Hematopoietic multipotent progenitor cell (in vitro differentiated cells): ENCODE data around the gene SLIT3. TPM values are rescaled to one million over a fixed set of nuclear protein-coding genes. Genes with fewer than 3 reads are reported as not detected.

Experiments used
- DNase-seq, 3 donors: peaks; one replicate each; pipeline ENCODE4 v3.0.0-alpha.2; 2011 to 2015; ENCODE audit warnings: low read depth in 2 of 3, low spot score in 2 of 3
- total RNA-seq: library from RNA; depleted of rRNA; stranded (reverse); fragments of >200 nt; gene quantifications from one replicate; pipeline ENCODE4 v1.2.3, GENCODE V29; 2012

Gene SLIT3
- total RNA-seq, 1 donor = under 0.01 TPM

GRCh38 chr5:168734119-168734518 is 566.8 kb downstream of the SLIT3 start:
- DNase-seq = no peak

- DNase-seq = no peak
Measured at GRCh38 chr5:168728546-168729211, 572.3 kb downstream of the SLIT3 start.

DNA sequence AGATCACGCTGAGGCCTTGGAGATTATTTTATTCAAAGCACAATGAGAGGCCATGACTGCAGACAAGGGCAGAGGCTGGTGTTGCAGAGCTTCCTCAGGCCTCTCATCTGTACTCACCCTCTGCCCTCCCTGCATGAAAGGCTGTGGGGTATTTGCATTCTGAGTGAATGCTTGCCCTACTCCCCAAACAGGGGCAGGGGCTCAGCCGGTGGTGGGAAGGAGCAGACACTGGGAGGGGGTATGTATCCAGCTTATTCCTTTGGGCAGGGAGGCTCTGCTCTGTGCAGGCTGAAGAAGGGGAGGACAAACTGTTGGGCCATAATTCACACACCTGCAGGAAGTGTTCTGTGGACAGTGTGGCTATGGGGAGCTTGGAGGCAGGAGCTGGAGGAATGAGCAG is 573.4 kb downstream of the SLIT3 start:
- no peak for DNase-seq

DNA sequence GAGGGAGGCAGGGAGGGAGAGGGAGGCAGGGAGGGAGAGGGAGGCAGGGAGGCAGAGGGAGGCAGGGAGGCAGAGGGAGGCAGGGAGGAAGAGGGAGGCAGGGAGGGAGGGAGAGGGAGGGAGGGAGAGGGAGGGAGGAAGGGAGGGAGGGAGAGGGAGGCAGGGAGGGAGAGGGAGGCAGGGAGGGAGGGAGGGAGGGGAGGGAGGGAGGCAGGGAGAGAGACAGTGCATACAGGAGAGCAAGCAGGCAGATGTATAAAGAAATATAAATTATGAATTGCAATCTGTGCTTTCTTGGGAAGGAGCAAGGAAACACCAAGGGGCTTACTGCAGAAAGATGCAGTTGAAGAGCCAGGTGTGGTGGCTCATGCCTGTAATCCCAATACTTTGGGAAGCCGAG is 574.6 kb downstream of the SLIT3 start:
- DNase-seq = no peak

GRCh38 chr5:168724227-168724626 is 576.7 kb downstream of the SLIT3 start:
- DNase-seq = no peak

DNA sequence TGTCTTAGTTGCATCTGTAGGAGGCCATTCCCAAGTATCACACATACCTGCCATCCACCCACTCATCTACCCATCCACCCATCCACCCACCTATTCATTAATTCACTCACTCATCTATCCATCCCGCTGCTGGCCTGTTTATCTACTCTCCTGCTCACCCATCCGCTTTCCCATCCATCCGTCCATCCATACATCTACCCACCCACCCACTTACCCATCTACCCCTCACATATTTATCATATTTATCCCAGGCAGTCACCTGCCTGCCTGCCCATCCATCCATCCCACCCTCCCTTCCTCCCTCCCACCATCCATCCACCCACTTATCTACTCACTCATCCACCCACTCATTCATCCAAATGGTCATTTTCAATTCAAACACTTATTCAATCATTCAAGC is 577.9 kb downstream of the SLIT3 start:
- DNase-seq = no peak

DNA sequence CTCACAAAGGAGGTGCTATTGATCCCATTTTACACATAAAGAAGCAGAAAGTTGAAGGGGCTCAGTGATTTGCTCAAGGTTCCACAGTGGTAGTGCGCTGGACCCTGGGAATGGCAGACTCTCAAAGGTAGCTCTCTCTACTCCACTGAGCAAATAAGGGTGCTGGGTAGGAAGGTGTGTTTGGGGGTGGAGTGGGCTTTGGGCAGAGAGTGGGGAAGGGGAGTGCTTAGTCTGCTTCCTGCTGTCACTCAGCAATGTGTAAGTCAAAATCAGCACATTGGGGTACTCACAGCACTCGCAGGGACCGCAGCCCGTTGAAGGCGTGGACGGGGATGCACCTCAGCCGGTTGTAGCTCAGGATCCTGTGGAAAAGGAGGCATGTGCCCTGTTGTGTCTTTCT is 579.0 kb downstream of the SLIT3 start:
- DNase-seq = no peak

DNA sequence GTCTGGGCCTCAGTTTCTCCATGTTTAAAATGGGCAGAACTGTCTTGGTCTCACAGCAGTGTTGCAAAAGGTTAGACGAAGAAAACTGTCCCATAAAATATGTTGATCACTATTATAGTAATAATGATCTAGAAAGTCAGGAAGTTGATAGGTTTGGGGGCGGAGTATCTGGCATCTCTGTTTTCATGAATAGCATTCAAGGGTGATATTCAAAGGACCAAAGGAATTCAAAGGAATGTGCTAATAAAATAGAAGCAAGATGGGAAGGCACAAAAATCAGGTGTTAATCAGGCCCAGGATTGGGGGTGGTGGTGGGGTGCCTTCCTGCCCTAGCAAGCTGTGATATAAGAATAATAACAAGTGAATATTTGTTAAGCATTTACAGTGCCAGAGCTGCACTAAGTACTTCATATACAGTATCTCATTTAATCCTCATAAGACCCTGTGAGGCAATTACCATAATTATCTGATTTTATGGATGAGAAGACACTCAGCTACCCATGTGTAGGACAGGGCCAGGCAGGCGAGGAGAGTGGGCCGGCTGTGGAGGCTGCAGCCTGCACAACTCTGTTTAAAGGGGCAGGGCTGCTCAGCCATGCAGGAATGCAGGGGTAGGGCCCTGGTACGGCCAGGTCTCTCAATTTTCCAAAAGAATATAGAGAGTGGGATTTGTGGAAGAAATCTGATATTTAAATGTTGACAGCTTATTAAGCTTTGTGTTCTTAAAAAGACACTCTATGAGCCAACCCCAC is 579.8 kb downstream of the SLIT3 start:
- DNase-seq = no peak

DNA sequence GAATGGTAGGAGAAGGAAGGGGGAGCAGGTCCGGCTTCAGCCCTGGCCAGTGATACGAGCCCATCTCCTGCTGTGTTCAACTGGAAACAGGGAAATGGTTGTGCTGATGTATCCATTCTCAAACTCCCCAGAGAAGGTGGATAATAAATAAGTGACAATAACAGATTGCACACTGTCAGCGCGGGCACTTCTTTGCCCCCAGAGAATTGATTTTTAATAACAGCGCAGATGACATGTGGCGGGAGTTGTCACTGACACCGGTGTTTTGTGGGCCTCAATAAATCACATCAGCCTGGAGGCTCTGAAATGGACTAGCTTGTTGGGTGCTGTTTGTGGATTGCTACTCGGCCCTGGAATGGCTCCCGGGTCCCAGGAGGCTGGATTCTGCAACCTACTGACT is 580.4 kb downstream of the SLIT3 start:
- DNase-seq = no peak

GRCh38 chr5:168714046-168714445 is 586.9 kb downstream of the SLIT3 start:
- DNase-seq = no peak

DNA sequence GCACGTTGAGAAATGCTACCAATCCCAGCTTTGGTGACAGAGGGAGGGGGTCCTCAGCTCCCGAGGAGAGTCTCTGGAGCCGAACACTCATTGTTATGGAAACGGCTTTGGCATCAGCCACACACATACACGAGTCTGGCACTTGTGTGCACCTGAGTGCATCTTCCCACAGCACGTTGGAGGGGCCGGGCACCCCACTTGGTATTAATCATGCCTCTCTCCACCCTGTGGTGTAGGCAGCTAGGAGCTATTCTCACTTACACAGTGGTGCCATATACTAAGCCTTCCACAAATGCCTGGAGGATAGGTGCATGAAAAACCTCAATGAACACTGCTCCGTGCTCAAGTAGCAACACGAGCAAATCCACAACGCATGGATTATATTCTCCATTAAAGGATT is 587.9 kb downstream of the SLIT3 start:
- no peak for DNase-seq

GRCh38 chr5:168712280-168712924 is 588.5 kb downstream of the SLIT3 start:
- DNase-seq = no peak

DNA sequence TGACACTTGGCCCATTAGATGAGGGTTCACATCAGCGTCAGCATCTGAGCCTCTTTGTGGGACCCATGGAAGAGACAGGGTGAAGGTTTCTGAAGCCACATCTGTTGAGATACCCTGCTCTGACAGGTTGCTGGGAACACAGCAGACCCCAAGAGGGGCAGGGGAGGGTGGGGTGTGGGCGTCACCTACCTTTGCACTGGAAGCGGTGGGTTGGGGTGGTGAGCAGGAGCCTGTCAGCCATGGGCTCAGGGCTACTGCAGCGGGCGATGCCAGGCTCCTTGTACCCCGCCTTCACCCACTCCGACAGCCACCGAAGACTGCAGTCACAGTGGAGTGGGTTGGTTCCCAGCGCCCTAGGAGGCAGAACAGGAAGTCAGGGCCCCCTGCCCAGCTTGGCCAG is 590.2 kb downstream of the SLIT3 start:
- no peak for DNase-seq

DNA sequence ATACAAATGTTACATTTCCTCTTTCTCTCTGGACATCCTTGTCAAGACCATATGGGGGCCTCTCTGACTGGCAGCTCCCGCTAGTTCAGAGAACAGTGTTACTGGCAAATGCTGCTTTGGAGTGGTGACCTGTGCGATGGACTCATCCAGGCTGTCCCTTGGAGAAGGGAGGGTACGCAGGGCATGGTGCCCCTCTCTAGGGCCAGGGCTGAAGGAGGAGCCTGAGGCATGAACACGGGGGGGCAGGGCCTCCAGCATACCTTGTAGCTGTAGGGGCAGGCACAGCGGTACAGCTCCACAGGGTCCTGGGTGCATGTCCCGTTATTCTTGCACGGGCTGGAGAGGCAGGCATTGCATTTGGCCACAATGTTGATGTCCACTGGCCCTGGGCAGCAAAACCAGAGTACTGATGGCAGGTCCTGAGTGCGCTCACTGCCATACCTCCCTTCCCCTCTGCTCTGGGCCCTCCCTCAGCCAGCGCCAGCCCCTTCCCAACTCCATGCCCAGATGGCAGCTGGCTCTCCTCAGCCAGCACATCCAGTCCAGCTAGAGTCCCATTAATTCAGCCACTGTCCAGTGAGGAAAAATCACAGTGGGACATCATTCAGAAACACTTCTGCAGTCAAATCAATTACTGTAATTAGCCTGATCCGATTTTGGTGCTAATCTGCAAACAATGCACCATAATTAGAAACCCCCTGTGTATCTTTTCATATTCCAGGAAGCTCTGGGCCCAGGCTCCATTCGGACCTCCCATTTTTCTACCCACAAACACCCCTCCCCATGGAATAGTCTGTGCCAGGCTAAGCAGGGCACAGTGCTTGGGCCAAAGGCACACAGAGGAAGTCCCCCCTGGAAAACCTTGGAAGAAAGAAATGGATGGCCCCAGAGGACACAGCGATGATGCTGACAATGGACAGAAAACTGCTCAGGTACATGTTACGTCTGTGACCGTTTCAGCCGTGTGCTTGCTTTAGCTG is 592.9 kb downstream of the SLIT3 start:
- no peak for DNase-seq

DNA sequence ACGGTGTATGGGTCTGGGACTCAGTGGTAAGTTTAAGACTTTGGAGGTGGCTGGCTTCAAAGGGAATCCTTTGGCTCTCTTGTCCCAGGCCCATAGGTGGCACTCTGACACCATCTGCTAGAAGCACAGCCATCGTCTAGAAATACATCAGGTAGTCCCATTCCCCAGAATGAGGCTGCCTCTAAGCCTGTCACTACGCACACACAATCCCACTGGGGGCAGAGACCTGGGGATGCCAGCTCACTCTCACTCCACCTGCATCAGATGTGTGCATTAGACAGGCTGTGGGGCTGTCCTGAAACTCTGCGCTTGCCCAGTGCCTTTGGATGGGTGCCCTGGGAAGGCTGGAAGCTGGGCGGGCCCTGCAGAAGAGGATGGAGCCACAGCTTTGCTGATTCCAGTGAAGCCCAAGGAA is 594.3 kb downstream of the SLIT3 start:
- peak in 2 of 3 donors; percentile 10 to 58 for DNase-seq

- DNase-seq = no peak
Measured at GRCh38 chr5:168705321-168705720, 595.6 kb downstream of the SLIT3 start.

GRCh38 chr5:168702511-168702910 is 598.4 kb downstream of the SLIT3 start:
- DNase-seq = no peak

DNA sequence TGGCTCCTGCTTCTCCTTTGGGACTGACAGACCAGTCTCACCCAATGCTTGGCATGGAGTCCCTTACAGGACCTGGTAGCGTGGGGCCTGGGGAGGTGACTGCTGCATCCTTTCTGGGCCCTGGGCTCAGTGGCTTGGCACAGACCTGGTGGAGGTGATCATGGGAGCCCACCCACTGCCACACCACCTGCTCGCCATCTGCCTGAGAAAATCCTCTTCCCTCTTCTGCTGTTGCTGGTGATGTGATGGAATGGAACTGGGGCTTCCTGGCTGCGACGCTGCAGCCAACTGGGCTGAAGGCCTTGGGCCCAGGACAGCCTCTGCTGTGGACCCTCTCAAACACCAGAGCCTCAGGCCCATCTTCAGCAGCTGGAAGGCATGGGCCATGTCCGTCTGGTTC is 599.3 kb downstream of the SLIT3 start:
- no peak for DNase-seq

- DNase-seq = no peak
Measured at GRCh38 chr5:168699002-168699401, 601.9 kb downstream of the SLIT3 start.

- no peak for DNase-seq
Measured at GRCh38 chr5:168697034-168697720, 603.8 kb downstream of the SLIT3 start.
